HCT116 (cell line): ENCODE data around the gene SH2B2. TPM values are rescaled to one million over a fixed set of nuclear protein-coding genes. Genes with fewer than 3 reads are reported as not detected.

Experiments
- ATAC-seq: fragments of 200-7000 bp; cut with Tn5 transposase; 2 replicates; pipeline ENCODE4 v1.9.1; 2020; ENCODE audit warnings: mild to moderate bottlenecking, moderate library complexity
- BruUV-seq: library from RNA; stranded (reverse); fragments of 400-500 nt; replicated peaks from 2 replicates; lab custom pipeline; 2021; lab: Mats Ljungman, UMichigan
- CTCF ChIA-PET: fragments of 300-600 bp; sonication (Branson Sonifier 250); formaldehyde crosslinking; loops from one replicate; lab custom pipeline; 2021; ENCODE audit warnings: antibody characterized with exemption; lab: Charles Lee
- POLR2A ChIA-PET: fragments of 300-600, 350-600 bp; sonication (Branson Sonifier 250); formaldehyde crosslinking; loops from one replicate; lab custom pipeline; 2021; ENCODE audit warnings: antibody characterized with exemption; lab: Charles Lee
- RAD21 ChIA-PET, 2 experiments: fragments of 300-600 bp; sonication (Branson Sonifier 250); formaldehyde crosslinking; loops; one replicate each; lab custom pipeline; 2023; ENCODE audit warnings: low total read pairs in 2 of 2; ENCODE audit not compliant: uncharacterized antibody in 2 of 2, unreplicated experiment in 2 of 2, low non-redundant PET in 1 of 2; lab: Charles Lee
- DNase-seq: peaks from one replicate; pipeline ENCODE4 v3.0.0-alpha.2; 2010; ENCODE audit warnings: low read depth, low spot score
- H2AFZ ChIP-seq: fragments of 200-600 bp; shearing (Covaris generic), sonication (generic); 2 replicates; pipeline ENCODE4 v1.6.1; 2017; ENCODE audit warnings: low read depth, mixed run types, mixed read lengths, antibody characterized with exemption, low read length; ENCODE audit not compliant: poor library complexity, severe bottlenecking
- H3K27ac ChIP-seq: 2 replicates; pipeline ENCODE4 v1.5.1; 2012; ENCODE audit warnings: low read depth, low read length
- H3K27me3 ChIP-seq: fragments of 200-600 bp; sonication (generic); 2 replicates; pipeline ENCODE4 v1.6.1; 2016; ENCODE audit warnings: mixed run types, low read length, mixed read lengths; ENCODE audit not compliant: insufficient read depth
- H3K36me3 ChIP-seq, 2 experiments: fragments of 200-500 bp in 1 of 2; fragments of 200-600 bp in 1 of 2; sonication (Bioruptor generic) in 1 of 2; sonication (generic) in 1 of 2; 2 replicates each; pipeline versions ENCODE4 v1.5.1 to v1.6.1; 2014 to 2016; ENCODE audit warnings: low read length in 2 of 2, inconsistent platforms in 1 of 2, mixed read lengths in 1 of 2, mixed run types in 1 of 2; ENCODE audit not compliant: insufficient read depth in 2 of 2, control insufficient read depth in 1 of 2
- H3K4me1 ChIP-seq, 2 experiments: fragments of 200-600 bp in 1 of 2; sonication (generic) in 1 of 2; 2 replicates each; pipeline versions ENCODE4 v1.5.1 to v1.6.1; 2012 to 2017; ENCODE audit warnings: low read length in 2 of 2, inconsistent platforms in 1 of 2, mild to moderate bottlenecking in 1 of 2, mixed read lengths in 1 of 2, mixed run types in 1 of 2, moderate library complexity in 1 of 2; ENCODE audit not compliant: insufficient read depth in 2 of 2, control insufficient read depth in 1 of 2
- H3K4me2 ChIP-seq: fragments of 200-600 bp; sonication (generic); 2 replicates; pipeline ENCODE4 v1.6.1; 2017; ENCODE audit warnings: mixed run types, low read length, mixed read lengths
- H3K4me3 ChIP-seq, 2 experiments: fragments of 200-600 bp in 1 of 2; sonication (generic) in 1 of 2; replicated peaks in 1 of 2; 2 replicates each; pipeline ENCODE4 v1.5.1; 2011 to 2016; ENCODE audit warnings: low read length in 2 of 2, control low read depth in 1 of 2, low read depth in 1 of 2, mild to moderate bottlenecking in 1 of 2, mixed read lengths in 1 of 2, mixed run types in 1 of 2
- H3K79me2 ChIP-seq: fragments of 200-600 bp; sonication (generic); 2 replicates; pipeline ENCODE4 v1.6.1; 2017; ENCODE audit warnings: mild to moderate bottlenecking, mixed run types, low read length, moderate library complexity, mixed read lengths; ENCODE audit not compliant: insufficient read depth
- H3K9ac ChIP-seq: fragments of 200-600 bp; sonication (generic); 2 replicates; pipeline ENCODE4 v1.6.1; 2016; ENCODE audit warnings: low read length, mixed read lengths
- H3K9me2 ChIP-seq: fragments of 200-600 bp; sonication (generic), shearing (Covaris generic); 2 replicates; pipeline ENCODE4 v1.6.1; 2017; ENCODE audit warnings: mixed run types, mild to moderate bottlenecking, moderate library complexity; ENCODE audit not compliant: insufficient read depth
- H3K9me3 ChIP-seq, 2 experiments: fragments of 200-500 bp in 1 of 2; fragments of 200-600 bp in 1 of 2; sonication (Bioruptor generic) in 1 of 2; sonication (generic) in 1 of 2; 2 replicates each; pipeline ENCODE4 v1.6.1; 2014 to 2017; ENCODE audit warnings: low read length in 2 of 2, mixed read lengths in 2 of 2, inconsistent platforms in 1 of 2, low read depth in 1 of 2, mild to moderate bottlenecking in 1 of 2, mixed run types in 1 of 2, moderate library complexity in 1 of 2; ENCODE audit not compliant: control insufficient read depth in 1 of 2, insufficient read depth in 1 of 2
- H4K20me1 ChIP-seq: fragments of 200-600 bp; sonication (generic), shearing (Covaris generic); 2 replicates; pipeline ENCODE4 v1.6.1; 2017; ENCODE audit warnings: mixed run types, mild to moderate bottlenecking, moderate library complexity; ENCODE audit not compliant: insufficient read depth
- ATF3 ChIP-seq: IDR thresholded peaks from 2 replicates; pipeline ENCODE4 v1.6.1; 2012
- CBX3 ChIP-seq: IDR thresholded peaks from 2 replicates; pipeline ENCODE4 v1.6.1; 2012; ENCODE audit warnings: low read depth
- EGR1 ChIP-seq: IDR thresholded peaks from 2 replicates; pipeline ENCODE4 v1.6.1; 2012; ENCODE audit warnings: low read depth
- ELF1 ChIP-seq: IDR thresholded peaks from 2 replicates; pipeline ENCODE4 v1.6.1; 2012; ENCODE audit warnings: low read depth, borderline replicate concordance
- EZH2 ChIP-seq: fragments of 200-600 bp; sonication (generic); IDR thresholded peaks from 2 replicates; pipeline ENCODE4 v1.6.1; 2017; ENCODE audit warnings: antibody characterized with exemption, mixed run types
- FOSL1 ChIP-seq: IDR thresholded peaks from 2 replicates; pipeline ENCODE4 v1.6.1; 2012; ENCODE audit warnings: low read depth
- JUND ChIP-seq: IDR thresholded peaks from 2 replicates; pipeline ENCODE4 v1.6.1; 2012
- MAX ChIP-seq: IDR thresholded peaks from 2 replicates; pipeline ENCODE4 v1.6.1; 2012
- POLR2A ChIP-seq: IDR thresholded peaks from 2 replicates; pipeline ENCODE4 v1.7.0; 2011; ENCODE audit warnings: borderline replicate concordance; ENCODE audit not compliant: insufficient read depth, insufficient read length; ENCODE audit errors: extremely low read depth
- POLR2AphosphoS5 ChIP-seq: IDR thresholded peaks from 2 replicates; pipeline ENCODE4 v1.6.1; 2011; ENCODE audit warnings: mild to moderate bottlenecking, low read depth, low read length, moderate library complexity
- RAD21 ChIP-seq: IDR thresholded peaks from 2 replicates; pipeline ENCODE4 v1.6.1; 2012; ENCODE audit warnings: low read depth, mild to moderate bottlenecking
- REST ChIP-seq: IDR thresholded peaks from 2 replicates; pipeline ENCODE4 v1.6.1; 2012; ENCODE audit warnings: low read depth
- SIN3A ChIP-seq: IDR thresholded peaks from 2 replicates; pipeline ENCODE4 v1.6.1; 2012; ENCODE audit warnings: low read depth
- SRF ChIP-seq: IDR thresholded peaks from 2 replicates; pipeline ENCODE4 v1.6.1; 2012; ENCODE audit warnings: low read depth
- TCF7L2 ChIP-seq: IDR thresholded peaks from 2 replicates; pipeline ENCODE4 v1.7.0; 2011; ENCODE audit warnings: borderline replicate concordance, inconsistent platforms; ENCODE audit not compliant: insufficient read depth, insufficient read length; ENCODE audit errors: extremely low read depth
- YY1 ChIP-seq: IDR thresholded peaks from 2 replicates; pipeline ENCODE4 v1.6.1; 2011; ENCODE audit warnings: low read length, low read depth, moderate library complexity, mild to moderate bottlenecking; ENCODE audit not compliant: insufficient replicate concordance; ENCODE audit errors: extremely low read depth
- ZBTB33 ChIP-seq: IDR thresholded peaks from 2 replicates; pipeline ENCODE4 v1.6.1; 2011; ENCODE audit warnings: mild to moderate bottlenecking, low read length, moderate library complexity; ENCODE audit not compliant: insufficient replicate concordance; ENCODE audit errors: extremely low read depth
- ZFX ChIP-seq: fragments of 450-650 bp; IDR thresholded peaks from 2 replicates; pipeline ENCODE4 v1.6.1; 2017
- ZNF274 ChIP-seq: fragments of 200-500 bp; sonication (Bioruptor generic); IDR thresholded peaks from 2 replicates; pipeline ENCODE4 v1.6.1; 2014; ENCODE audit warnings: mild to moderate bottlenecking, low read depth, low read length, inconsistent platforms
- intact Hi-C: fragments of 100-400 bp; cut with micrococcal nuclease; formaldehyde crosslinking; loops from 2 replicates; pipeline ENCODE4 v1.10.0; 2022
- total RNA-seq: library from RNA; stranded (reverse); gene quantifications from one replicate; pipeline ENCODE4 v1.2.1, GENCODE V29; 2021; ENCODE audit not compliant: unreplicated experiment

The SH2B2 gene
- total RNA-seq, 1 experiment from 2014 or later, result 11.8 TPM

GRCh38 chr7:102310414-102310815 is 23.7 kb downstream of the SH2B2 start:
- ChIA-PET POLR2A (no interaction called here), RAD21 (no interaction called here), CTCF (no interaction called here)
- no peak overlapping the region for H2AFZ ChIP-seq
- H3K9ac ChIP-seq, result no peak overlapping the region
- H3K79me2 ChIP-seq, result no peaks in the 10 kb centered on the region
- H3K9me2 ChIP-seq, result no peaks in the 10 kb centered on the region
- no peaks in the 10 kb centered on the region for H4K20me1 ChIP-seq
- DNase-seq (no peak), ATAC-seq (no peak)
- intact Hi-C loops, result no loop called here
- H3K4me3 ChIP-seq, result no peak overlapping the region
- BruUV-seq, result no TSS peak
- H3K27ac ChIP-seq, result no peak overlapping the region
- H3K36me3 ChIP-seq, result no peaks in the 10 kb centered on the region; a peak in 1 of 4 replicates
- no peaks in the 10 kb centered on the region for H3K9me3 ChIP-seq
- H3K27me3 ChIP-seq, result no peaks in the 10 kb centered on the region
- TF ChIP-seq ATF3 (no peak), SIN3A (no peak), ZNF274 (no peak), SRF (no peak), POLR2AphosphoS5 (no peak), ZFX (no peak), EGR1 (no peak), RAD21 (no peak), YY1 (no peak), EZH2 (no peak), MAX (no peak), FOSL1 (no peak), ELF1 (no peak), TCF7L2 (no peak), CBX3 (no peak), JUND (no peak), ZBTB33 (no peak), POLR2A (no peak), REST (no peak)
- no peaks in the 10 kb centered on the region; a peak in 1 of 4 replicates for H3K4me1 ChIP-seq
- no peak overlapping the region for H3K4me2 ChIP-seq
